MCF 10A (cell line): ENCODE data around the gene SARM1. TPM values are rescaled to one million over a fixed set of nuclear protein-coding genes. Genes with fewer than 3 reads are reported as not detected.

ENCODE experiments used
- BruUV-seq: library from RNA; stranded (reverse); fragments of 400-500 nt; replicated peaks from 2 replicates; lab custom pipeline; 2021; lab: Mats Ljungman, UMichigan
- CTCF ChIA-PET: fragments of 300-600 bp; sonication (Branson Sonifier 250); formaldehyde crosslinking; extraction: SDS; loops from one replicate; lab custom pipeline; 2021; ENCODE audit warnings: antibody characterized with exemption, inconsistent platforms; lab: Yijun Ruan, JAX
- POLR2A ChIA-PET: fragments of 300-600, 350-650 bp; sonication (Branson Sonifier 250); formaldehyde crosslinking; extraction: SDS; loops from one replicate; lab custom pipeline; 2020; ENCODE audit warnings: antibody characterized with exemption, inconsistent platforms; lab: Yijun Ruan, JAX
- DNase-seq: peaks from one replicate; pipeline ENCODE4 v3.0.0-alpha.2; 2018; ENCODE audit not compliant: unreplicated experiment
- H3K27ac Mint-ChIP-seq: one replicate; pipeline ENCODE4 v1.8.0; 2022; ENCODE audit warnings: mild to moderate bottlenecking, low read depth, mixed read lengths; ENCODE audit not compliant: unreplicated experiment
- H3K27me3 Mint-ChIP-seq: one replicate; pipeline ENCODE4 v1.8.0; 2022; ENCODE audit warnings: mixed read lengths; ENCODE audit not compliant: insufficient read depth, unreplicated experiment
- H3K36me3 Mint-ChIP-seq: one replicate; pipeline ENCODE4 v1.8.0; 2022; ENCODE audit warnings: mild to moderate bottlenecking, moderate library complexity, mixed read lengths; ENCODE audit not compliant: insufficient read depth, unreplicated experiment
- H3K4me1 Mint-ChIP-seq: one replicate; pipeline ENCODE4 v1.8.0; 2022; ENCODE audit warnings: mixed read lengths; ENCODE audit not compliant: insufficient read depth, unreplicated experiment
- H3K4me3 Mint-ChIP-seq: one replicate; pipeline ENCODE4 v1.8.0; 2022; ENCODE audit warnings: mild to moderate bottlenecking, moderate library complexity, mixed read lengths; ENCODE audit not compliant: unreplicated experiment
- H3K9me3 Mint-ChIP-seq: one replicate; pipeline ENCODE4 v1.8.0; 2022; ENCODE audit warnings: mixed read lengths; ENCODE audit not compliant: unreplicated experiment
- intact Hi-C: fragments of 100-400 bp; cut with micrococcal nuclease; formaldehyde crosslinking; loops from 2 replicates; pipeline ENCODE4 v1.14.1; 2022
- total RNA-seq: library from RNA; stranded (reverse); gene quantifications from 2 replicates; pipeline ENCODE4 v1.2.3, GENCODE V29; 2022
- TF ChIP-seq, protein P1 (sequence below): fragments of 200-600 bp; IDR thresholded peaks from one replicate; pipeline ENCODE4 v1.8.0; 2022; ENCODE audit warnings: antibody characterized with exemption, mild to moderate bottlenecking; ENCODE audit not compliant: unreplicated experiment

Gene SARM1
- total RNA-seq, 1 experiment from 2014 or later = 0.63 TPM

DNA sequence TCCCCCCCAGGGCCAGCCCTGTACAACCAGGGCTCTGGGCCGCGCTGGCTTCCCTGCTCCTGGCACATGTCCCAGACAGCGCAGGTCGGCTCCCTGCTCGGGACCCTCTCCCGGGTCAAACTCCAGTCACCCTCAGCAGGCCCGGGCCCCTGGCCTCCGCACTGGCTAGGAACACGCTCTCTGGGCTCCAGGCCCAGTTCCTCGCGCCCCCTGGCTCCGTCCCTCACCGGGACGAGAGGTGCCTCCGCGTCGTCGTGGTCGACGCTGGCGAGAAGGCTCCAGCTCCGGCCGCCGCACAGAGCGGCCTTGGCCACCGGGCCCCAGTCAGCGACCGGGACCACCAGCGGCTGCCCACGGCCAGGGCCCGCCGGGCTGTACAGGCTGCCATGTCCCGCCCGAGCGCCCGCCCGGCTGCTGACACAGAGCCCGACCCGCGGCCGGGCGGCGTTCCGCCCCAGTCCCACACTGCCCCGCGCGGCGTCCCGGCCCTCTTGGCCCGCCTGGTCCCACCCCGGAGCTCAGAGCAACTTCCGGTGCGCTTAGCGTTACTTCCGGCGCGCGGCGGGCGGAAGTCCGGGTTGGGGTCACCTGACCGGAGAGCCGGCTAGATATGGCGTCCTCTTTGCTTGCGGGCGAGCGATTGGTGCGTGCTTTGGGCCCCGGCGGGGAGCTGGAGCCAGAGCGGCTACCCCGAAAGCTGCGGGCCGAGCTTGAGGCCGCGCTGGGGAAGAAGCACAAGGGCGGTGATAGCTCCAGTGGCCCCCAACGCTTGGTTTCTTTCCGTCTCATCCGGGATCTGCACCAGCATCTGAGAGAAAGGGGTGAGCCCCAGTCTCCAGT is 14.2 kb upstream of the SARM1 start, which contains the start of gene POLDIP2:
TSS of gene POLDIP2 (minus strand) at position 467 of the 840 bp plus-strand sequence. CDS start at position 388, 79 bp downstream.
- Mint-ChIP-seq H3K4me3 (peak within 1 kb of the TSS; percentile 88), H3K4me1 (peaks cover 13% of the 10 kb centered on the region), H3K27ac (peak within 1 kb of the TSS; percentile 84), H3K36me3 (peaks cover 66% of the 10 kb centered on the region), H3K27me3 (no peaks in the 10 kb centered on the region), H3K9me3 (no peaks in the 10 kb centered on the region)
- CTCF ChIA-PET = interaction anchor here (0.6 to 4.5 kb wide), 10 partner anchors 10 to 329 kb away, joined by 3 to 23 read pairs (median 4); partner anchors contain the start of gene IFT20
- no TSS peak for BruUV-seq
- POLR2A ChIA-PET = interaction anchor here (0.6 to 6.1 kb wide), 35 partner anchors 10 to 233 kb away, joined by 3 to 107 read pairs (median 5); partner anchors contain the start of genes IFT20, PIGS, SARM1 and SLC46A1
- peak; percentile 92 for DNase-seq
- TF ChIP-seq, protein P1, sequence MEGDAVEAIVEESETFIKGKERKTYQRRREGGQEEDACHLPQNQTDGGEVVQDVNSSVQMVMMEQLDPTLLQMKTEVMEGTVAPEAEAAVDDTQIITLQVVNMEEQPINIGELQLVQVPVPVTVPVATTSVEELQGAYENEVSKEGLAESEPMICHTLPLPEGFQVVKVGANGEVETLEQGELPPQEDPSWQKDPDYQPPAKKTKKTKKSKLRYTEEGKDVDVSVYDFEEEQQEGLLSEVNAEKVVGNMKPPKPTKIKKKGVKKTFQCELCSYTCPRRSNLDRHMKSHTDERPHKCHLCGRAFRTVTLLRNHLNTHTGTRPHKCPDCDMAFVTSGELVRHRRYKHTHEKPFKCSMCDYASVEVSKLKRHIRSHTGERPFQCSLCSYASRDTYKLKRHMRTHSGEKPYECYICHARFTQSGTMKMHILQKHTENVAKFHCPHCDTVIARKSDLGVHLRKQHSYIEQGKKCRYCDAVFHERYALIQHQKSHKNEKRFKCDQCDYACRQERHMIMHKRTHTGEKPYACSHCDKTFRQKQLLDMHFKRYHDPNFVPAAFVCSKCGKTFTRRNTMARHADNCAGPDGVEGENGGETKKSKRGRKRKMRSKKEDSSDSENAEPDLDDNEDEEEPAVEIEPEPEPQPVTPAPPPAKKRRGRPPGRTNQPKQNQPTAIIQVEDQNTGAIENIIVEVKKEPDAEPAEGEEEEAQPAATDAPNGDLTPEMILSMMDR = no peak
- intact Hi-C loops = loop anchor here (1.0 kb wide), 1 partner anchor 60 kb away; no protein-coding TSS in a partner anchor

DNA sequence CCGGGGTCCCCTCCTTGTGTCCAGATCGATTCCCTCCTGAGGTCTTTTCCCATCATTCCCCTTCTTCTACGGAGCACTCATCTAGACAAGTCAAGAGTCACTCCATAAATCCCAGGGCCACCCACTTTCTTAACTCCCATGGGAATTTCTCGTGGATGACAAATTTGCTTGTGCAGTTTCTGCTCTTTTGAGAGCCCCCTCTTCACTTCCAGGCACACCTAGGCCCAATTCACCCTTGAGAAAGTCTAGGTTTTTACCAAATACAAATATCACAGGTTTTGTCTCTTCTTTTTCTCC is 13.6 kb upstream of the SARM1 start:
- CTCF ChIA-PET = interaction anchor here (0.6 to 4.5 kb wide), 11 partner anchors 11 to 328 kb away, joined by 3 to 23 read pairs (median 3); partner anchors contain the start of gene IFT20
- no peaks in the 10 kb centered on the region for H3K27me3 Mint-ChIP-seq
- BruUV-seq = TSS peak; percentile 67
- no peak for DNase-seq
- H3K4me3 Mint-ChIP-seq = peak overlapping the region; percentile 88
- peaks cover 67% of the 10 kb centered on the region for H3K36me3 Mint-ChIP-seq
- peak overlapping the region; percentile 84 for H3K27ac Mint-ChIP-seq
- intact Hi-C loops = loop anchor here (1.0 kb wide), 1 partner anchor 59 kb away; no protein-coding TSS in a partner anchor
- H3K4me1 Mint-ChIP-seq = peaks cover 13% of the 10 kb centered on the region
- no peaks in the 10 kb centered on the region for H3K9me3 Mint-ChIP-seq
- TF ChIP-seq, protein P1 = no peak
- POLR2A ChIA-PET = interaction anchor here (0.6 to 6.1 kb wide), 30 partner anchors 10 to 362 kb away, joined by 3 to 107 read pairs (median 8); partner anchors contain the start of genes IFT20, PIGS, SARM1 and SLC46A1

DNA sequence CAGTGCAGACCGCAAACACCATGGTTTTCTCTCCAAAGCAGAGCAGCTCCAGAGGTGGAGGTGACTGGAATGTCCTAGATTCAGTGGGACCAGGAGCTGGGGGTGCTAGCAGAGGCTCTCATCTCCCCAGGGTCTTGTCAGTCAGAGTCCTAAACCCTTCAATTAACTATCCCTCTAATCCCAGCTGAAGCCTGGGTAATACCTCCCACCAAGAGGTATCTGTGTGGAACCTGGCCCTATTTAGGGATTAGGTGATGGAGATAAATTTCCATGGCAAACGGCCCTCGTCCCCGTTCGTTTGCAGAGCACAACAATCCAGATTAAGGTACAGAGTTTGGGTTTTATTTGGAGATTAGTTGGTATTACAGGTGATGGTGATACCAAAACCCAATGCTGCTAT is 8.3 kb upstream of the SARM1 start:
- CTCF ChIA-PET = interaction anchor here (1.8 kb wide), 1 partner anchor 129 kb away, joined by 4 read pairs; no protein-coding TSS in a partner anchor
- Mint-ChIP-seq H3K36me3 (peaks cover 50% of the 10 kb centered on the region), H3K9me3 (no peaks in the 10 kb centered on the region), H3K4me3 (no peak overlapping the region), H3K27me3 (no peaks in the 10 kb centered on the region), H3K4me1 (no peaks in the 10 kb centered on the region), H3K27ac (no peak overlapping the region)
- TF ChIP-seq, protein P1 = no peak
- DNase-seq = no peak
- POLR2A ChIA-PET = interaction anchor here (0.9 kb wide), 1 partner anchor 16 kb away, joined by 3 read pairs; no protein-coding TSS in a partner anchor
- BruUV-seq = no TSS peak
- intact Hi-C loops = no loop called here
